K562 (cell line): ENCODE measurements around the gene ACAD10. TPM values are rescaled to one million over a fixed set of nuclear protein-coding genes. Genes with fewer than 3 reads are reported as not detected.

Experiments
- ATAC-seq: fragments of 200-7000 bp; cut with Tn5 transposase; 3 replicates; pipeline ENCODE4 v1.9.1; 2020; ENCODE audit warnings: moderate library complexity
- BruUV-seq: library from RNA; stranded (reverse); fragments of 400-500 nt; replicated peaks from 2 replicates; lab custom pipeline; 2021; lab: Mats Ljungman, UMichigan
- CTCF ChIA-PET: fragments of 300-600 bp; formaldehyde crosslinking; extraction: SDS; loops from one replicate; lab custom pipeline; 2021; ENCODE audit warnings: low intra/inter-chr PET ratio; lab: Yijun Ruan, JAX
- POLR2A ChIA-PET: fragments of 300-600, 350-650 bp; sonication (Branson Sonifier 250); formaldehyde crosslinking; extraction: SDS; loops from one replicate; lab custom pipeline; 2021; ENCODE audit warnings: antibody characterized with exemption, inconsistent platforms; lab: Yijun Ruan, JAX
- DNase-seq, 4 experiments: peaks; one replicate each; pipeline versions ENCODE4 v3.0.0 to v3.0.0-alpha.2; 2011 to 2018; ENCODE audit warnings: low spot score in 3 of 4, mixed read lengths in 3 of 4; ENCODE audit errors: extremely low read depth in 1 of 4
- FAIRE-seq: peaks from 2 replicates; lab custom pipeline; 2011; peaks lifted over from hg19 to GRCh38; lab: Jason Lieb, UNC
- H2AFZ ChIP-seq: 2 replicates; pipeline ENCODE4 v1.6.0; 2011; ENCODE audit warnings: low read depth, low read length, control low read depth, inconsistent platforms
- H3K27ac ChIP-seq: fragments of 200-600 bp; 3 replicates; pipeline ENCODE4 v1.8.0; 2011; ENCODE audit warnings: low read depth, mild to moderate bottlenecking, control low read depth, inconsistent platforms, low read length, moderate library complexity, mixed read lengths; ENCODE audit errors: extremely low read depth
- H3K27me3 ChIP-seq, 2 experiments: fragments of 300-600 bp in 1 of 2; 2 replicates in 1 of 2; 3 replicates in 1 of 2; pipeline versions ENCODE4 v1.6.0 to v1.8.0; 2011; ENCODE audit warnings: inconsistent platforms in 2 of 2, low read length in 2 of 2, mild to moderate bottlenecking in 1 of 2, mixed read lengths in 1 of 2, moderate library complexity in 1 of 2; ENCODE audit not compliant: control insufficient read depth in 2 of 2, insufficient read depth in 2 of 2
- H3K36me3 ChIP-seq: fragments of 300-600 bp; 3 replicates; pipeline ENCODE4 v1.8.0; 2011; ENCODE audit warnings: mild to moderate bottlenecking, low read length, inconsistent platforms; ENCODE audit not compliant: control insufficient read depth, insufficient read depth
- H3K4me1 ChIP-seq, 2 experiments: fragments of 200-600 bp in 1 of 2; replicated peaks in 1 of 2; 2 replicates in 1 of 2; 3 replicates in 1 of 2; pipeline versions ENCODE4 v1.5.1 to v1.8.0; 2011; ENCODE audit warnings: inconsistent platforms in 2 of 2, low read length in 2 of 2, mild to moderate bottlenecking in 1 of 2, mixed read lengths in 1 of 2, moderate library complexity in 1 of 2; ENCODE audit not compliant: control insufficient read depth in 2 of 2, insufficient read depth in 2 of 2
- H3K4me2 ChIP-seq: 2 replicates; pipeline ENCODE4 v1.6.1; 2011; ENCODE audit warnings: low read length, control low read depth, inconsistent platforms, mixed read lengths; ENCODE audit not compliant: insufficient read depth
- H3K4me3 ChIP-seq: fragments of 200-600 bp; sonication (generic), shearing (Covaris generic); 2 replicates; pipeline ENCODE4 v1.5.1; 2016; ENCODE audit warnings: control low read depth, inconsistent platforms
- H3K79me2 ChIP-seq: fragments of 200-600 bp; 3 replicates; pipeline ENCODE4 v1.8.0; 2011; ENCODE audit warnings: low read length, inconsistent platforms; ENCODE audit not compliant: control insufficient read depth, insufficient read depth
- H3K9ac ChIP-seq, 2 experiments: 2 replicates each; pipeline versions ENCODE4 v1.6.0 to v1.6.1; 2011; ENCODE audit warnings: low read depth in 2 of 2, low read length in 2 of 2, control low read depth in 1 of 2, inconsistent platforms in 1 of 2, mild to moderate bottlenecking in 1 of 2, mixed read lengths in 1 of 2; ENCODE audit not compliant: insufficient read depth in 1 of 2
- H3K9me1 ChIP-seq: one replicate; pipeline ENCODE4 v1.6.0; 2011; ENCODE audit warnings: inconsistent platforms, mild to moderate bottlenecking, low read length, moderate library complexity; ENCODE audit not compliant: control insufficient read depth, insufficient read depth
- H3K9me3 ChIP-seq: replicated peaks from 2 replicates; pipeline ENCODE4 v1.5.1; 2011; ENCODE audit warnings: low read depth, low read length, inconsistent platforms; ENCODE audit not compliant: control insufficient read depth, insufficient read depth
- H4K20me1 ChIP-seq: replicated peaks from 2 replicates; pipeline ENCODE4 v1.6.1; 2011; ENCODE audit warnings: low read length, inconsistent platforms, mixed read lengths; ENCODE audit not compliant: control insufficient read depth, insufficient read depth
- ETV1 ChIP-seq: fragments of 450-650 bp; conservative IDR thresholded peaks from 2 replicates; pipeline ENCODE4 v1.6.1; 2016; ENCODE audit warnings: missing genetic modification characterization, control low read depth, low read depth, missing compliant biosample characterization
- HEY1 ChIP-seq: fragments of 250-450 bp; sonication (Bioruptor Pico); IDR thresholded peaks from 2 replicates; pipeline ENCODE4 v1.5.0; 2020; ENCODE audit warnings: mild to moderate bottlenecking, moderate library complexity, borderline replicate concordance
- MCM5 ChIP-seq: fragments of 450-650 bp; IDR thresholded peaks from 2 replicates; pipeline ENCODE4 v1.6.1; 2016; ENCODE audit warnings: low read depth
- MGA ChIP-seq: fragments of 450-650 bp; IDR thresholded peaks from 2 replicates; pipeline ENCODE4 v1.6.1; 2016; ENCODE audit warnings: mild to moderate bottlenecking, moderate library complexity
- PTRF ChIP-seq: fragments of 450-650 bp; IDR thresholded peaks from 2 replicates; pipeline ENCODE4 v1.6.1; 2016; ENCODE audit warnings: mild to moderate bottlenecking, missing genetic modification characterization, missing compliant biosample characterization
- SNRNP70 ChIP-seq: fragments of 200-400 bp; formaldehyde crosslinking; optimal IDR thresholded peaks from 2 replicates; pipeline ENCODE3; 2017; ENCODE audit warnings: low read depth, low read length
- TCF3 ChIP-seq: sonication (generic); formaldehyde crosslinking; IDR thresholded peaks from 2 replicates; pipeline ENCODE4 v1.4.0; 2020; ENCODE audit warnings: mild to moderate bottlenecking, missing genetic modification reagents
- ZBTB1 ChIP-seq: sonication (generic); formaldehyde crosslinking; IDR thresholded peaks from 2 replicates; pipeline ENCODE4 v1.8.1; 2023; ENCODE audit warnings: missing genetic modification reagents, low read depth, mild to moderate bottlenecking, borderline replicate concordance
- ZNF23 ChIP-seq: fragments of 250-450 bp; sonication (Bioruptor Pico); IDR thresholded peaks from 2 replicates; pipeline ENCODE4 v1.4.0; 2020; ENCODE audit warnings: mild to moderate bottlenecking
- WGBS: fragments of 100-300 bp; shearing (Covaris generic); methylation state at CpG from one replicate; pipeline ENCODE4 v1.1.6; 2016; ENCODE audit warnings: low coverage, mixed read lengths; ENCODE audit not compliant: insufficient coverage; ENCODE audit errors: missing lambda C conversion rate; 5-methylcytosine and 5-hydroxymethylcytosine counted together
- in situ Hi-C: fragments of 300-500 bp; cut with MboI; formaldehyde crosslinking; loops from 4 replicates; pipeline ENCODE4 v1.15.0; 2018; ENCODE audit warnings: inconsistent platforms, mixed read lengths
- intact Hi-C: fragments of 100-400 bp; cut with micrococcal nuclease; formaldehyde crosslinking; loops from 2 replicates; pipeline ENCODE4 v1.14.2; 2022
- polyA plus RNA-seq, 8 experiments: library from polyadenylated mRNA; depleted of rRNA in 4 of 8; stranded (reverse) in 5 of 8; unstranded in 3 of 8; fragments of >200 nt; fragmentation: Nextera tagmentation in 2 of 8; fragmentation: Illumina TruSeq in 1 of 8; extraction: Ambion mirVana in 2 of 8; extraction: Trizol in 1 of 8; gene quantifications; 2 replicates each; pipeline versions ENCODE4 v1.2.1 to v1.2.3, GENCODE V29; 2011 to 2014; ENCODE audit warnings: inconsistent platforms in 1 of 8, missing spikeins in 1 of 8
- total RNA-seq, 7 experiments: library from RNA; depleted of rRNA in 6 of 7; stranded (reverse); fragments of >200 nt in 6 of 7; fragmentation: Illumina TruSeq in 2 of 7; extraction: Trizol in 2 of 7; gene quantifications; 2 replicates each; pipeline versions ENCODE4 v1.2.1 to v1.2.3, GENCODE V29; 2011 to 2021; ENCODE audit warnings: low replicate concordance in 1 of 7
- TF ChIP-seq, protein P1 (sequence below), 2 experiments: IDR thresholded peaks; 2 replicates each; pipeline ENCODE4 v1.6.1; 2012; ENCODE audit warnings: improper control_type of control experiment in 2 of 2, low read depth in 2 of 2, low read length in 2 of 2, borderline replicate concordance in 1 of 2

The ACAD10 gene
- total and polyA plus RNA-seq, 9 of the 15 experiments (the other 6 are each of a cell fraction or from before 2014, with no cell fraction given), result 2.3 to 19.2 (median 12.0) TPM

DNA sequence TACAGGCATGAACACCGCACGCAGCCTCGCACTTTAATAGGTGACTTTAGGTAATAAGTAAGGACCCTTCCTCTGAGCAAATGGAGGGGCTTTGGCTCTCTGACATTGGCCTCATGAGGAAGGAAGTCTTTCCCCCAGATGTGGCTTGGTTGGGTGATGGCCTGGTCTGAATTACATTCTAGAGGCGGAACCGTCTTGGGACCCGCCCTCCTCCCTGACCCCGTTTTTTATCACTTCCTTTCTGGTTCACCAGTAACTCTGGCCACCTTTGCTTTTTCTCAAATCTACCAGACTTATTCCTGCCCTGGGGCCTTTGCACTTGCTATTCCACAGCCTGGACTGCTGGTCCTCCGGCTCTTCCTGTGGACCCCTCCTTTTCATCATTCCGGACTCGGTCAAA, 94.3 kb downstream of the ACAD10 start:
- H3K9ac ChIP-seq, result no peak overlapping the region
- no peak for ATAC-seq
- H3K9me1 ChIP-seq, result no peaks in the 10 kb centered on the region
- H3K36me3 ChIP-seq, result peaks cover 7% of the 10 kb centered on the region; the same call in 1 of the 3 replicates
- DNase-seq, result no peak
- H3K4me2 ChIP-seq, result no peak overlapping the region
- no peak overlapping the region for H3K4me3 ChIP-seq
- no peak for FAIRE-seq
- H3K79me2 ChIP-seq, result no peaks in the 10 kb centered on the region
- in situ Hi-C loops, result no loop called here
- H3K4me1 ChIP-seq, result peaks cover 20 to 23% of the 10 kb centered on the region in 2 experiments
- BruUV-seq, result no TSS peak
- H3K27me3 ChIP-seq, result no peaks in the 10 kb centered on the region
- no peak overlapping the region for H3K27ac ChIP-seq
- no peaks in the 10 kb centered on the region for H4K20me1 ChIP-seq
- H2AFZ ChIP-seq, result no peak overlapping the region
- no peaks in the 10 kb centered on the region; the same call in 1 of the 2 replicates for H3K9me3 ChIP-seq
- ChIA-PET POLR2A (no interaction called here), CTCF (no interaction called here)
- intact Hi-C loops, result no loop called here
- WGBS, result 85% methylated on average over 10 of the region's 10 CpGs
- TF ChIP-seq ZBTB1 (CRISPR knock-in tag) (no peak), MCM5 (no peak), PTRF (tag) (no peak), HEY1 (CRISPR knock-in tag) (no peak), MGA (no peak), SNRNP70 (no peak), ZNF23 (no peak), ETV1 (no peak), TCF3 (CRISPR knock-in tag) (no peak)
- TF ChIP-seq, protein P1, sequence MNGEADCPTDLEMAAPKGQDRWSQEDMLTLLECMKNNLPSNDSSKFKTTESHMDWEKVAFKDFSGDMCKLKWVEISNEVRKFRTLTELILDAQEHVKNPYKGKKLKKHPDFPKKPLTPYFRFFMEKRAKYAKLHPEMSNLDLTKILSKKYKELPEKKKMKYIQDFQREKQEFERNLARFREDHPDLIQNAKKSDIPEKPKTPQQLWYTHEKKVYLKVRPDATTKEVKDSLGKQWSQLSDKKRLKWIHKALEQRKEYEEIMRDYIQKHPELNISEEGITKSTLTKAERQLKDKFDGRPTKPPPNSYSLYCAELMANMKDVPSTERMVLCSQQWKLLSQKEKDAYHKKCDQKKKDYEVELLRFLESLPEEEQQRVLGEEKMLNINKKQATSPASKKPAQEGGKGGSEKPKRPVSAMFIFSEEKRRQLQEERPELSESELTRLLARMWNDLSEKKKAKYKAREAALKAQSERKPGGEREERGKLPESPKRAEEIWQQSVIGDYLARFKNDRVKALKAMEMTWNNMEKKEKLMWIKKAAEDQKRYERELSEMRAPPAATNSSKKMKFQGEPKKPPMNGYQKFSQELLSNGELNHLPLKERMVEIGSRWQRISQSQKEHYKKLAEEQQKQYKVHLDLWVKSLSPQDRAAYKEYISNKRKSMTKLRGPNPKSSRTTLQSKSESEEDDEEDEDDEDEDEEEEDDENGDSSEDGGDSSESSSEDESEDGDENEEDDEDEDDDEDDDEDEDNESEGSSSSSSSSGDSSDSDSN (IDR thresholded peaks at IDR 0.05; ENCODE audit: borderline replicate concordance in 1 of 2, low read depth in 2 of 2, low read length in 2 of 2), result no peak
